Endothelial cell of umbilical vein (primary cell): ENCODE data around the gene WASF2.

Experiments
- CTCF ChIP-seq, 2 donors: IDR thresholded peaks; 1 replicate in 1 of 2; 2 replicates in 1 of 2; pipeline ENCODE4 v1.5.1; 2011; ENCODE audit warnings: low read length in 2 of 2, mild to moderate bottlenecking in 2 of 2, moderate library complexity in 2 of 2, control low read depth in 1 of 2, inconsistent platforms in 1 of 2, low read depth in 1 of 2; ENCODE audit not compliant: insufficient read depth in 1 of 2; ENCODE audit errors: extremely low read depth in 1 of 2
- EZH2 ChIP-seq: IDR thresholded peaks from 2 replicates; pipeline ENCODE4 v1.6.1; 2012; ENCODE audit warnings: borderline replicate concordance, low read depth, mild to moderate bottlenecking, moderate library complexity, low read length, inconsistent platforms; ENCODE audit not compliant: severe bottlenecking
- FOS ChIP-seq: IDR thresholded peaks from 2 replicates; pipeline ENCODE4 v1.6.1; 2011; ENCODE audit warnings: mild to moderate bottlenecking, low read length, moderate library complexity, borderline replicate concordance; ENCODE audit not compliant: insufficient read depth
- JUN ChIP-seq: IDR thresholded peaks from 2 replicates; pipeline ENCODE4 v1.6.1; 2011; ENCODE audit warnings: borderline replicate concordance, low read depth; ENCODE audit not compliant: insufficient read length, insufficient read depth
- MAX ChIP-seq: IDR thresholded peaks from 2 replicates; pipeline ENCODE4 v1.6.1; 2011; ENCODE audit not compliant: insufficient read depth, insufficient read length
- MYC ChIP-seq: IDR thresholded peaks from one replicate; pipeline ENCODE4 v1.6.1; 2011; ENCODE audit warnings: mild to moderate bottlenecking, low read depth, low read length
- POLR2A ChIP-seq: IDR thresholded peaks from 2 replicates; pipeline ENCODE4 v1.6.1; 2012; ENCODE audit warnings: low read depth, mild to moderate bottlenecking, control low read depth, low read length
- POLR2AphosphoS5 ChIP-seq: IDR thresholded peaks from 2 replicates; pipeline ENCODE4 v1.6.1; 2012; ENCODE audit warnings: low read depth, mild to moderate bottlenecking, control low read depth, low read length, moderate library complexity; ENCODE audit not compliant: insufficient read depth

- TF ChIP-seq CTCF (IDR thresholded peaks at IDR 0.05; ENCODE audit: extremely low read depth in 1 of 2, insufficient read depth in 1 of 2, low read depth in 1 of 2, low read length in 2 of 2): no peak
- no peak for TF ChIP-seq EZH2
- no peak for TF ChIP-seq POLR2AphosphoS5
- TF ChIP-seq POLR2A: no peak
- no peak for TF ChIP-seq MAX
- no peak for TF ChIP-seq JUN
- TF ChIP-seq FOS: no peak
- TF ChIP-seq MYC: no peak
Observed at GRCh38 chr1:27380224-27380623, 109.7 kb downstream of the WASF2 start.
